Measurements from ENCODE around the gene MEOX1.

- TF ChIP-seq, protein P1, sequence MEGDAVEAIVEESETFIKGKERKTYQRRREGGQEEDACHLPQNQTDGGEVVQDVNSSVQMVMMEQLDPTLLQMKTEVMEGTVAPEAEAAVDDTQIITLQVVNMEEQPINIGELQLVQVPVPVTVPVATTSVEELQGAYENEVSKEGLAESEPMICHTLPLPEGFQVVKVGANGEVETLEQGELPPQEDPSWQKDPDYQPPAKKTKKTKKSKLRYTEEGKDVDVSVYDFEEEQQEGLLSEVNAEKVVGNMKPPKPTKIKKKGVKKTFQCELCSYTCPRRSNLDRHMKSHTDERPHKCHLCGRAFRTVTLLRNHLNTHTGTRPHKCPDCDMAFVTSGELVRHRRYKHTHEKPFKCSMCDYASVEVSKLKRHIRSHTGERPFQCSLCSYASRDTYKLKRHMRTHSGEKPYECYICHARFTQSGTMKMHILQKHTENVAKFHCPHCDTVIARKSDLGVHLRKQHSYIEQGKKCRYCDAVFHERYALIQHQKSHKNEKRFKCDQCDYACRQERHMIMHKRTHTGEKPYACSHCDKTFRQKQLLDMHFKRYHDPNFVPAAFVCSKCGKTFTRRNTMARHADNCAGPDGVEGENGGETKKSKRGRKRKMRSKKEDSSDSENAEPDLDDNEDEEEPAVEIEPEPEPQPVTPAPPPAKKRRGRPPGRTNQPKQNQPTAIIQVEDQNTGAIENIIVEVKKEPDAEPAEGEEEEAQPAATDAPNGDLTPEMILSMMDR (IDR thresholded peaks at IDR 0.05; ENCODE audit: insufficient read depth, low read depth, low read length): no peak
- no peak for TF ChIP-seq EZH2 (IDR thresholded peaks at IDR 0.05; ENCODE audit: insufficient read depth, low read length)
Observed at GRCh38 chr17:43632221-43632620, 29.5 kb downstream of the MEOX1 start.
